OCI-LY3 (cell line): ENCODE data around the gene GP1BA.

Experiments used
- H2AFZ ChIP-seq: fragments of 200-600, 300-600 bp; shearing (Covaris generic); 2 replicates; pipeline ENCODE4 v1.6.0; 2014; ENCODE audit warnings: antibody characterized with exemption, low read depth, low read length
- H3K27ac ChIP-seq: fragments of 200-600, 300-600 bp; sonication (generic); 2 replicates; pipeline ENCODE4 v1.5.1; 2014; ENCODE audit warnings: mild to moderate bottlenecking, low read length, moderate library complexity, mixed read lengths
- H3K27me3 ChIP-seq: fragments of 200-600, 300-600 bp; sonication (generic); 2 replicates; pipeline ENCODE4 v1.6.1; 2014; ENCODE audit warnings: low read depth, low read length, mixed read lengths
- H3K36me3 ChIP-seq: fragments of 200-600, 300-600 bp; sonication (generic); replicated peaks from 2 replicates; pipeline ENCODE3; 2014; ENCODE audit warnings: low read depth, low read length, mixed read lengths
- H3K4me1 ChIP-seq: fragments of 300-600, 200-600 bp; sonication (generic); 2 replicates; pipeline ENCODE4 v1.6.1; 2014; ENCODE audit warnings: low read length, mixed read lengths
- H3K4me2 ChIP-seq: fragments of 200-600, 300-600 bp; sonication (generic); 2 replicates; pipeline ENCODE4 v1.6.1; 2014; ENCODE audit warnings: low read length, mixed read lengths
- H3K4me3 ChIP-seq: fragments of 300-600, 200-600 bp; sonication (generic); 2 replicates; pipeline ENCODE4 v1.5.1; 2014; ENCODE audit warnings: antibody characterized with exemption, mild to moderate bottlenecking, low read length, moderate library complexity
- H3K79me2 ChIP-seq: fragments of 300-600, 200-600 bp; shearing (Covaris generic); 2 replicates; pipeline ENCODE4 v1.6.1; 2014; ENCODE audit warnings: mild to moderate bottlenecking, low read length, mixed read lengths
- H3K9ac ChIP-seq: fragments of 300-600, 200-600 bp; shearing (Covaris generic); 2 replicates; pipeline ENCODE4 v1.6.0; 2014; ENCODE audit warnings: mild to moderate bottlenecking, low read length, moderate library complexity
- H3K9me3 ChIP-seq: fragments of 200-600, 300-600 bp; shearing (Covaris generic); 2 replicates; pipeline ENCODE4 v1.6.1; 2014; ENCODE audit warnings: low read length, mixed read lengths; ENCODE audit not compliant: insufficient read depth
- H4K20me1 ChIP-seq: fragments of 200-600, 300-600 bp; sonication (generic); 2 replicates; pipeline ENCODE4 v1.6.1; 2016; ENCODE audit warnings: low read length, mixed read lengths; ENCODE audit not compliant: insufficient read depth
- CTCF ChIP-seq: fragments of 200-600, 300-600 bp; sonication (generic); IDR thresholded peaks from 2 replicates; pipeline ENCODE4 v1.5.1; 2014; ENCODE audit warnings: antibody characterized with exemption, low read length, low read depth
- EZH2phosphoT487 ChIP-seq: fragments of 200-600 bp; shearing (Covaris generic); IDR thresholded peaks from 2 replicates; pipeline ENCODE4 v1.6.1; 2018; ENCODE audit warnings: antibody characterized with exemption, mixed run types, low read depth

Gene GP1BA

GRCh38 chr17:4898927-4899326 is 33.1 kb upstream of the GP1BA start:
- H3K9me3 ChIP-seq, result no peaks in the 10 kb centered on the region
- no peaks in the 10 kb centered on the region for H3K27me3 ChIP-seq
- no peaks in the 10 kb centered on the region for H3K79me2 ChIP-seq
- peaks cover 10% of the 10 kb centered on the region for H3K4me1 ChIP-seq
- H3K9ac ChIP-seq, result no peak overlapping the region
- no peak overlapping the region for H2AFZ ChIP-seq
- no peaks in the 10 kb centered on the region for H3K36me3 ChIP-seq
- H3K4me3 ChIP-seq, result no peak overlapping the region
- no peak overlapping the region for H3K27ac ChIP-seq
- no peak overlapping the region for H3K4me2 ChIP-seq
- no peaks in the 10 kb centered on the region for H4K20me1 ChIP-seq
- TF ChIP-seq EZH2phosphoT487 (no peak), CTCF (no peak)

GRCh38 chr17:4899341-4900230 is 32.5 kb upstream of the GP1BA start, which contains the start of gene C17orf107:
Gene C17orf107, plus strand, starts transcription at chr17:4899536. Its CDS starts 227 bp downstream, at chr17:4899763.
- H3K4me1 ChIP-seq, result peaks cover 10% of the 10 kb centered on the region
- H3K9ac ChIP-seq, result no peak within 1 kb of the TSS
- H3K27ac ChIP-seq, result no peak within 1 kb of the TSS
- H4K20me1 ChIP-seq, result no peaks in the 10 kb centered on the region
- H3K79me2 ChIP-seq, result no peaks in the 10 kb centered on the region
- H2AFZ ChIP-seq, result no peak within 1 kb of the TSS
- TF ChIP-seq EZH2phosphoT487 (no peak), CTCF (no peak)
- no peak within 1 kb of the TSS for H3K4me2 ChIP-seq
- no peaks in the 10 kb centered on the region for H3K36me3 ChIP-seq
- no peak within 1 kb of the TSS for H3K4me3 ChIP-seq
- H3K9me3 ChIP-seq, result no peaks in the 10 kb centered on the region
- H3K27me3 ChIP-seq, result no peaks in the 10 kb centered on the region

DNA sequence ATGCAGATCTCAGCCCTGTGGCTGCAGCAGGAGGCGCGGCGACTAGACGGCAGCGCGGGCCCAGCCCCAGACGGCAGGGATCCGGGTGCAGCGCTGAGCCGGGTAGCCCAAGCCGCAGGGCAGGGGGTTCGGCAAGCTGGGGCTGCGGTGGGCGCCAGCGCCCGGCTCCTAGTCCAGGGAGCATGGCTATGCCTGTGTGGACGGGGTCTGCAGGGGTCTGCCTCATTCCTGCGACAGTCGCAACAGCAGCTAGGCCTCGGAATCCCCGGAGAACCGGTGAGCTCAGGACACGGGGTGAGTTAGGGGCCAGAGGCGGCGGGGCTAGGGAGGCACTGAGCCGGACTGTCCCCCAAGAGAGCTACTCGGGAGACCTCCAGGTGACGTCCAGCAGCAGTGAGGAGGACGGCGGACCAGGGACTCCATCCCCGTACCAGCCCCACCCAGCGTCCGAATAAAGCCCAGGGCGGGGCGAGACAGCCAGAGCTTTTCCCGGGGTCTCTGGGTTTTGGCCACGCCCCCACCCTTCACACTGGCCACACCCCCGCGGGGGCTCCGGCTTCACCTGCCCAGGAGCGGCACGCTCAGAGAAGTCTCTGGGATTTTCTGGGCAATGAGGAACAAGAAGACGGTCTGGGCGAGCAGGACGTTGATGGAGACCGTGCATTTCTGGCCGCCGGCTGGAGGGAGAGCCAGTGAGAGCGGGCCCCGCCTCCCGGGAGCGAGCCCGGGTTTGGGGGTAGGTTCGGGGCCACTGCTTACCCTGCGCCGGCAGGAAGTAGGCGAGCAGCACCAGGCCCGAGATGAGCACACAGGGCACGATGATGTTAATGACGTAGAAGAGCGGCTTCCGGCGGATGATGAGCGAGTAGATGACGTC is 31.6 kb upstream of the GP1BA start:
- Histone ChIP-seq H4K20me1 (no peaks in the 10 kb centered on the region), H3K4me1 (peaks cover 10% of the 10 kb centered on the region), H3K4me3 (no peak overlapping the region), H3K79me2 (no peaks in the 10 kb centered on the region), H3K27ac (no peak overlapping the region), H3K9ac (no peak overlapping the region), H2AFZ (no peak overlapping the region), H3K4me2 (no peak overlapping the region), H3K27me3 (no peaks in the 10 kb centered on the region), H3K9me3 (no peaks in the 10 kb centered on the region), H3K36me3 (no peaks in the 10 kb centered on the region)
- TF ChIP-seq EZH2phosphoT487, result no peak
- no peak for TF ChIP-seq CTCF

DNA sequence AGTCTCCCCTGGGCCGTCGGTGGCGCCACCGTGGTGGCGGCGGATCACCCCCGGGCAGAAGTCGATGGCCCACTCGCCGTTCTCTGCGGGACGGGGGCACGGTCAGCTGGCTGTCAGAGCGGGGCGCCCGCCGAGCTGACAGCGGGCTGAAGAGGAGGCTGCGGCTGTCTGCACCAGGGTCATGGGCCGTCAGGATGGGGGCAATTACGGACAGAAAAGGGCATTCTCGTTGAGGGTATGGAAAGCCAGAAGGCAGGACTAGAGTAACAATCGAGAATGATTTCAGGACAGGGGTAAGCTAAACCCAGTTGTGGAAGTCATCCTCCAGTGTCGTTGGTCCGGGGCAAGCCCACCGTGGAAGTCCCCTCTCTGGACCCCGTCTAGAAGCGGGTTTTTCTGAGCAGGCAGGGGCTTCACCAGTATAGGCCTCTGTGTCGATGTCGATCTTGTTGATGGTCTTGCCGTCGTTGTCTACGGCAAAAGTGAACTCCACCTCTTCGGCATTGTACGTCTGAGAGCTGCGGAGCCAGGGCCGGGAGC is 30.9 kb upstream of the GP1BA start:
- TF ChIP-seq CTCF (no peak), EZH2phosphoT487 (no peak)

More for the DNA sequence above, 30.9 kb upstream of the GP1BA start:
- Histone ChIP-seq H3K4me3 (no peak overlapping the region), H3K4me1 (peaks cover 15% of the 10 kb centered on the region), H3K9ac (no peak overlapping the region), H3K27ac (no peak overlapping the region), H3K36me3 (no peaks in the 10 kb centered on the region), H4K20me1 (no peaks in the 10 kb centered on the region), H3K27me3 (no peaks in the 10 kb centered on the region), H2AFZ (no peak overlapping the region), H3K4me2 (no peak overlapping the region), H3K9me3 (no peaks in the 10 kb centered on the region), H3K79me2 (no peaks in the 10 kb centered on the region)
